Thyroid gland (tissue), 4 donors: ENCODE results near the gene COPE.

ENCODE experiments used
- POLR2A ChIP-seq, 2 donors: fragments of 450-650 bp; IDR thresholded peaks; one replicate each; pipeline ENCODE4 v1.6.1; 2017; ENCODE audit warnings: antibody characterized with exemption in 2 of 2, mild to moderate bottlenecking in 2 of 2, moderate library complexity in 1 of 2
- TF ChIP-seq, protein P1 (sequence below), 6 experiments: fragments of 200-600 bp in 3 of 6; fragments of 450-650 bp in 3 of 6; sonication (generic) in 3 of 6; IDR thresholded peaks; one replicate each; pipeline ENCODE4 v1.5.1; 2016 to 2019; ENCODE audit warnings: antibody characterized with exemption in 6 of 6, mild to moderate bottlenecking in 2 of 6, inconsistent platforms in 1 of 6, moderate library complexity in 1 of 6

DNA sequence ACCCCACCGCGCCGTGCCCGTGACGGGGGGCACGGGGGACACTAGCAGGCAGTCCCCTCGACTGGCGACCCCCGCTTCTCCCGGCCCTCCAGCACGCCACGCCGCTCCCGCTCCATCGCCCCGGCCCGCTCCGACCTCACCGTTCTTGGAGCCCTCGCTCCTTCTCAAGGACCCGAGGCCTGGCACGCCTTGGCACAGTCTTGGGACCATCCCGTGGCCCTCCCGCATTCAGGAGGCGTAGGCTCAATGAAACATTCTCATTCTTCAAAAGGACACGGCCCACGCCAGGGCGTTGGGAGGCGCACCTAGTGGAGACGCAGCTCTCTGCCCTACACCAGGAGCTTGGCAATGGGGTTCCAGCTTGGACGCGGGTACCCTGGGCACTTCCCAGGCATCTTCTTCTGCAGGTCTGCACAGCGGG lies 22.8 kb downstream of the COPE start:
- TF ChIP-seq, protein P1, sequence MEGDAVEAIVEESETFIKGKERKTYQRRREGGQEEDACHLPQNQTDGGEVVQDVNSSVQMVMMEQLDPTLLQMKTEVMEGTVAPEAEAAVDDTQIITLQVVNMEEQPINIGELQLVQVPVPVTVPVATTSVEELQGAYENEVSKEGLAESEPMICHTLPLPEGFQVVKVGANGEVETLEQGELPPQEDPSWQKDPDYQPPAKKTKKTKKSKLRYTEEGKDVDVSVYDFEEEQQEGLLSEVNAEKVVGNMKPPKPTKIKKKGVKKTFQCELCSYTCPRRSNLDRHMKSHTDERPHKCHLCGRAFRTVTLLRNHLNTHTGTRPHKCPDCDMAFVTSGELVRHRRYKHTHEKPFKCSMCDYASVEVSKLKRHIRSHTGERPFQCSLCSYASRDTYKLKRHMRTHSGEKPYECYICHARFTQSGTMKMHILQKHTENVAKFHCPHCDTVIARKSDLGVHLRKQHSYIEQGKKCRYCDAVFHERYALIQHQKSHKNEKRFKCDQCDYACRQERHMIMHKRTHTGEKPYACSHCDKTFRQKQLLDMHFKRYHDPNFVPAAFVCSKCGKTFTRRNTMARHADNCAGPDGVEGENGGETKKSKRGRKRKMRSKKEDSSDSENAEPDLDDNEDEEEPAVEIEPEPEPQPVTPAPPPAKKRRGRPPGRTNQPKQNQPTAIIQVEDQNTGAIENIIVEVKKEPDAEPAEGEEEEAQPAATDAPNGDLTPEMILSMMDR (IDR thresholded peaks at IDR 0.05) = no peak
- no peak for TF ChIP-seq POLR2A (IDR thresholded peaks at IDR 0.05)
